Omental fat pad (tissue), 4 donors: Measurements from ENCODE around the gene NLGN1. TPM values are rescaled to one million over a fixed set of nuclear protein-coding genes. Genes with fewer than 3 reads are reported as not detected.

ENCODE experiments used
- ATAC-seq: fragments of 150-250 bp; one replicate; pipeline ENCODE4 v1.9.1; 2016; ENCODE audit warnings: mild to moderate bottlenecking, moderate library complexity; ENCODE audit not compliant: low FRiP score
- DNase-seq: peaks from one replicate; pipeline ENCODE4 v3.0.0-alpha.2; 2019; ENCODE audit warnings: low spot score
- total RNA-seq, 4 donors: library from RNA; depleted of rRNA; stranded (reverse); fragments of >200 nt; gene quantifications; one replicate each; pipeline ENCODE4 v1.1.0, GENCODE V29; 2016
- TF ChIP-seq, protein P1 (sequence below), 3 donors: fragments of 450-650 bp; IDR thresholded peaks; one replicate each; pipeline ENCODE4 v1.5.1; 2016 to 2017; ENCODE audit warnings: antibody characterized with exemption in 3 of 3, mild to moderate bottlenecking in 3 of 3, moderate library complexity in 2 of 3

NLGN1 gene
- total RNA-seq, 4 donors from 2014 or later = 5.3 to 17.4 (median 12.5) TPM

DNA sequence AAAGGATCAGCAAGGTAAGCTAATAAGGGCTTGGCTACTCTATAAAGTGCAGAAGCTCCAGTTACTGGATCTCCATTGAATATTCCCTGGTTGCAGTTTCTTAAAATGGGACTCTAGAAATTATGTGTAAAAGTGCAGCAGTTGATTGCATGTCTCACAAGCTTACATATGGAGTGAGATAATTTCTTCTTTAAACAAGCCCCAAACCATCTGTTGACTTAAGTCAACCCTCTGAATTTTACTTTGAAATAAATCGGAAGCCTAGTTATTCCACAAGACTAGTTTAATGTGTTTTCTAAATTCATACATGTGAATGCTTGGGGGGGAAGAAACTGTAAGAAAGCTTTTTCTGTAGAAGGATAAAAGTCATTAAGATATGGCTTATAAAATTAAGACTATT lies 664.2 kb downstream of the NLGN1 start:
- DNase-seq (no peak), ATAC-seq (no peak)
- TF ChIP-seq, protein P1, sequence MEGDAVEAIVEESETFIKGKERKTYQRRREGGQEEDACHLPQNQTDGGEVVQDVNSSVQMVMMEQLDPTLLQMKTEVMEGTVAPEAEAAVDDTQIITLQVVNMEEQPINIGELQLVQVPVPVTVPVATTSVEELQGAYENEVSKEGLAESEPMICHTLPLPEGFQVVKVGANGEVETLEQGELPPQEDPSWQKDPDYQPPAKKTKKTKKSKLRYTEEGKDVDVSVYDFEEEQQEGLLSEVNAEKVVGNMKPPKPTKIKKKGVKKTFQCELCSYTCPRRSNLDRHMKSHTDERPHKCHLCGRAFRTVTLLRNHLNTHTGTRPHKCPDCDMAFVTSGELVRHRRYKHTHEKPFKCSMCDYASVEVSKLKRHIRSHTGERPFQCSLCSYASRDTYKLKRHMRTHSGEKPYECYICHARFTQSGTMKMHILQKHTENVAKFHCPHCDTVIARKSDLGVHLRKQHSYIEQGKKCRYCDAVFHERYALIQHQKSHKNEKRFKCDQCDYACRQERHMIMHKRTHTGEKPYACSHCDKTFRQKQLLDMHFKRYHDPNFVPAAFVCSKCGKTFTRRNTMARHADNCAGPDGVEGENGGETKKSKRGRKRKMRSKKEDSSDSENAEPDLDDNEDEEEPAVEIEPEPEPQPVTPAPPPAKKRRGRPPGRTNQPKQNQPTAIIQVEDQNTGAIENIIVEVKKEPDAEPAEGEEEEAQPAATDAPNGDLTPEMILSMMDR (IDR thresholded peaks at IDR 0.05) = no peak

DNA sequence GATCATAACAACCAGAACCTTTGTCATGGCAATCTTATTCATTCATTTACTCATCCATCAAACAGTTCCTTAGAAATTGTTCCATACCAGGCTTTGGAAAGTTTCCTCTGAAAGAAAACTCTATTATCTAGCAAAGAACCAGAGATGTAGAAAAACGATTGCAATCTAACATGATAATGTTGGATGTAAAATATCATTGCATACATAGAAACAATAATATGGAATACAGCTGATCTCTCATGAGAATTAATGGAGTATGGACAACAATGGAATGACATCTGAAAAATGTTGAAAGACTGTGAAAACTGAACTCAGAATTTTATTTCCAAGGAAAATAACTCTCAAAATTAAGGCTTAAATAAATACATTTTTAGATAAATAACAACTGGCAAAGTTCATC lies 665.4 kb downstream of the NLGN1 start:
- ATAC-seq (no peak), DNase-seq (no peak)
- TF ChIP-seq, protein P1 (IDR thresholded peaks at IDR 0.05) = no peak

DNA sequence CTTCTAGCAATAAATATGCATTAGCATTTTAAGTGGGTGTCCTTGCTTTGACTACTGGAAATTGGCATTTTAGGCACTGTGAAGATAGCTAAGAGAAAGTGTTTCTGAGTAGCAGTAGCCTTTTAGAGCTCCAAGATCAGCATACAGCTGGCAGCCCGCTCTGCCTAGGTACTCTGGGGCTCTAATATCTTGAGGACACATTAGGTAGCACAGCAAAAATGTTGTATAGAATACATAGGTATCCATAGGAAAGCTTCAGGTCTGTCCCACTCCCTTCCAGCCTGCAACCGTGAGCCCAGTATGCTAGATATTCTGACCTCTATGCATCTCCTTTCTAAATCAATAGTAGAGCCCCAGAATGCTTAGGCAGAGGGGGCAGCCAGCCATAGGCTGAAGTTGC lies 670.5 kb downstream of the NLGN1 start:
- ATAC-seq (no peak), DNase-seq (no peak)
- TF ChIP-seq, protein P1 (IDR thresholded peaks at IDR 0.05) = no peak

DNA sequence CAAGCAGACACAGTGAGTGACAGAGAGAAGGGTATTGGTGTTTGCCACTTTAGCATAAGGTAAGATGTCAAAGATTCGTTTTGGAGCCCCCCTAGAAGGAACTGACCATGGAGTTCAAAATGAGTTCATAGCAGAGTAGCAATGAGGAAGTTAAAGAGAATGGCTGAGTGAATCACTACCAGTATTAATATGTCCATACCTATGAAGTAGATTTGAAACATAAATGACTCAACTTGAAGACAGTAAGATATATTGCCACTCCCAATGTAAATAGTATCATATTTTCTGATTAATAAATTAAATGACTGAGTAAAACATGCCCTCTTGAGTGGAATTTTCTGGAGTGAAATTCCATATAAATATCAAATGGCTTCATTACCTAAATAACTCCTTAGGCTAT lies 675.1 kb downstream of the NLGN1 start:
- DNase-seq (no peak), ATAC-seq (no peak)
- TF ChIP-seq, protein P1 (IDR thresholded peaks at IDR 0.05) = no peak

DNA sequence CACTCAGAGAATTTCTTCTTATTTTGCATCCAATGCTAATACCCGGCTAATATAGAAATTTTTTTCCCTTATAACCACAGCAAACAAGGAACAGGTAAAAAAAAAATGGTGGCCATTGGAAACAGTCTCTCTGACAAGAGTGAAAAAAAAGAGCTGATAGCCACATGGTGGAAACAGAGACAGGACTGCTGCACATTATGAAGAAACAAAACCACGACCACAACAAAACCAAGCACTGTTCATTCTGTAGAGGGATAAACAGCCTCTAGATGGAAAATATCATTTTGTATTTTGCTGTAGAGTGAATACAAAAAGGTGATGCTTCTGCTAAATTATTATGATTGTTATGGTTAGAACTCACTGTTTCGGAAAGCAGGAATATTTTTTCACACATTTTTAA lies 686.2 kb downstream of the NLGN1 start:
- DNase-seq (no peak), ATAC-seq (no peak)
- TF ChIP-seq, protein P1 (IDR thresholded peaks at IDR 0.05) = no peak

DNA sequence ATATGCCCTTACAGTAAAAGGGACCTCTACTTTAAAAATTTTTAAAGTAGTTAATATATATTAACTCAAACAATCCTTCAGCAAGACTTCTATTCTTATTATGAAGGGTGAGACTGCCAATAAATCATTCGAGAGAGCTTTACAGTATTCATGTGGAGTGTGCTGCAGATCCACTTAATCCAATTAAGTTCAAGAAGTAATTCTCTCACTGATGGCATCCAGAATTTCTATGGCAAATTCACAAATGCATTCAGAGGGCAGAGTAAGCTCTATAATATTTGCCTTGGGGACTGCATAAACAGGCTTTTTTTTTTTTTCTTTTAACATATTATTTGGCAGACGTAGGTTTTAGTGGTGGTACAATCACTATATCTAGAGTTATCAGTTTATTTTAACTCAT lies 692.0 kb downstream of the NLGN1 start:
- no peak for DNase-seq
- TF ChIP-seq, protein P1 (IDR thresholded peaks at IDR 0.05) = no peak

DNA sequence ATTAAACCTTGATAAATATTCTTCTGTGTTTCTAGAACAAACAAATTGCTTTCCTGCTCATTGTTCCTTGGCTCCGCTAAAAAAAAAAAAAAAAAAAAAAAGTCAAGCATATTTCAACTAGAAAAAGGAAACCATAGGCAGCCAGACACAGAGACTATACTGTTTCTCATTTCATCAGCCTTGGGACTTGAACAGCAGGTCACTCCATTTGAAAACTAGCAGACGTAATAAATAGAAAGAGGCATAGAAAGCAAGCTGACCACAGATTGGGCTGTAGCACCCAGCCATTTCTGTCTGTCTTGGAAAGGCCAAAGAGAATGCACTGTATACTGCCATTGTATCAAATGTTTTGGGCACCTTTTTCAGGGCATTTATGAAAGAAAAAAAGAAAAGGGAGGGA lies 697.1 kb downstream of the NLGN1 start:
- DNase-seq (no peak), ATAC-seq (no peak)
- TF ChIP-seq, protein P1 (IDR thresholded peaks at IDR 0.05) = no peak

More for the DNA sequence above, 692.0 kb downstream of the NLGN1 start:
- no peak for ATAC-seq
